IMR-90 (cell line): ENCODE results near the gene HSP90AB1. TPM values are rescaled to one million over a fixed set of nuclear protein-coding genes. Genes with fewer than 3 reads are reported as not detected.

Source experiments
- ATAC-seq: fragments of 200-7000 bp; cut with Tn5 transposase; 2 replicates; pipeline ENCODE4 v1.9.1; 2020; ENCODE audit warnings: low read depth, mild to moderate bottlenecking, moderate library complexity
- Bru-seq: library from RNA; stranded (reverse); fragments of 400-500 nt; gene quantifications from one replicate; lab custom pipeline; 2021; lab: Mats Ljungman, UMichigan
- BruChase-seq, 2 experiments: library from RNA; stranded (reverse); fragments of 400-500 nt; gene quantifications; one replicate each; lab custom pipeline; 2021; lab: Mats Ljungman, UMichigan
- BruUV-seq: library from RNA; stranded (reverse); fragments of 400-500 nt; replicated peaks from 2 replicates; lab custom pipeline; 2021; lab: Mats Ljungman, UMichigan
- CTCF ChIA-PET: fragments of 300-600 bp; formaldehyde crosslinking; extraction: SDS; loops from one replicate; lab custom pipeline; 2021; ENCODE audit warnings: antibody characterized with exemption; lab: Yijun Ruan, JAX
- POLR2A ChIA-PET: fragments of 300-600 bp; sonication (Branson Sonifier 250); formaldehyde crosslinking; loops from one replicate; lab custom pipeline; 2022; ENCODE audit warnings: antibody characterized with exemption; ENCODE audit not compliant: unreplicated experiment; lab: Charles Lee
- DNase-seq: peaks from one replicate; pipeline ENCODE4 v3.0.0; 2013
- H2AFZ ChIP-seq: replicated peaks from 2 replicates; pipeline ENCODE3; 2013; ENCODE audit warnings: low read length, mild to moderate bottlenecking; ENCODE audit not compliant: poor library complexity
- H2AK5ac ChIP-seq: 2 replicates; pipeline ENCODE4 v1.6.1; 2013; ENCODE audit warnings: low read depth, low read length, inconsistent platforms
- H2AK9ac ChIP-seq: replicated peaks from 2 replicates; pipeline ENCODE3; 2013; ENCODE audit warnings: mild to moderate bottlenecking, low read depth, low read length, moderate library complexity; ENCODE audit not compliant: poor library complexity
- H2BK120ac ChIP-seq: 2 replicates; pipeline ENCODE4 v1.6.1; 2013; ENCODE audit warnings: low read depth, low read length, inconsistent platforms
- H2BK15ac ChIP-seq: 3 replicates; pipeline ENCODE4 v1.6.1; 2013; ENCODE audit warnings: low read depth, low read length, inconsistent platforms
- H2BK20ac ChIP-seq: 2 replicates; pipeline ENCODE4 v1.6.1; 2013; ENCODE audit warnings: low read depth, mild to moderate bottlenecking, inconsistent platforms, low read length, moderate library complexity
- H2BK5ac ChIP-seq: 2 replicates; pipeline ENCODE4 v1.6.1; 2013; ENCODE audit warnings: mild to moderate bottlenecking, low read depth, low read length, inconsistent platforms; ENCODE audit not compliant: poor library complexity, severe bottlenecking
- H3K14ac ChIP-seq: replicated peaks from 2 replicates; pipeline ENCODE4 v1.6.1; 2013; ENCODE audit warnings: low read depth, low read length, inconsistent platforms
- H3K18ac ChIP-seq: 2 replicates; pipeline ENCODE4 v1.6.1; 2013; ENCODE audit warnings: low read depth, low read length, control low read depth
- H3K23ac ChIP-seq: 2 replicates; pipeline ENCODE4 v1.6.1; 2013; ENCODE audit warnings: low read depth, low read length, inconsistent platforms
- H3K27ac ChIP-seq: 2 replicates; pipeline ENCODE4 v1.5.1; 2013; ENCODE audit warnings: mild to moderate bottlenecking, control low read depth, low read length; ENCODE audit not compliant: insufficient read depth
- H3K27me3 ChIP-seq: 2 replicates; pipeline ENCODE4 v1.6.1; 2013; ENCODE audit warnings: low read length; ENCODE audit not compliant: control insufficient read depth, insufficient read depth
- H3K36me3 ChIP-seq: 2 replicates; pipeline ENCODE4 v1.6.1; 2013; ENCODE audit warnings: low read length, mixed read lengths; ENCODE audit not compliant: control insufficient read depth, insufficient read depth
- H3K4ac ChIP-seq: 2 replicates; pipeline ENCODE4 v1.6.1; 2013; ENCODE audit warnings: low read depth, low read length, inconsistent platforms
- H3K4me1 ChIP-seq: 2 replicates; pipeline ENCODE4 v1.6.1; 2013; ENCODE audit warnings: low read length, mixed read lengths; ENCODE audit not compliant: control insufficient read depth, insufficient read depth
- H3K4me2 ChIP-seq: 2 replicates; pipeline ENCODE4 v1.6.1; 2013; ENCODE audit warnings: low read depth, mild to moderate bottlenecking, control low read depth, low read length, moderate library complexity
- H3K4me3 ChIP-seq: 2 replicates; pipeline ENCODE4 v1.5.1; 2013; ENCODE audit warnings: low read depth, mild to moderate bottlenecking, control low read depth, low read length, moderate library complexity; ENCODE audit not compliant: insufficient read depth
- H3K56ac ChIP-seq: 2 replicates; pipeline ENCODE4 v1.6.1; 2013; ENCODE audit warnings: low read length, inconsistent platforms; ENCODE audit not compliant: insufficient read depth; ENCODE audit errors: extremely low read depth
- H3K79me1 ChIP-seq, 2 experiments: 2 replicates each; pipeline ENCODE4 v1.6.1; 2013; ENCODE audit warnings: low read length in 2 of 2, inconsistent platforms in 1 of 2, low read depth in 1 of 2
- H3K9ac ChIP-seq: 2 replicates; pipeline ENCODE4 v1.6.1; 2013; ENCODE audit warnings: low read depth, low read length, control low read depth
- H3K9me1 ChIP-seq: 2 replicates; pipeline ENCODE4 v1.6.1; 2013; ENCODE audit warnings: low read length, inconsistent platforms; ENCODE audit not compliant: insufficient read depth
- H3K9me3 ChIP-seq: 2 replicates; pipeline ENCODE4 v1.6.1; 2013; ENCODE audit warnings: low read length; ENCODE audit not compliant: control insufficient read depth, insufficient read depth
- H4K20me1 ChIP-seq: 2 replicates; pipeline ENCODE4 v1.6.1; 2013; ENCODE audit warnings: low read length, inconsistent platforms; ENCODE audit not compliant: insufficient read depth
- H4K5ac ChIP-seq: 2 replicates; pipeline ENCODE4 v1.6.1; 2013; ENCODE audit warnings: mild to moderate bottlenecking, low read depth, low read length, control low read depth
- H4K8ac ChIP-seq, 2 experiments: 2 replicates each; pipeline ENCODE4 v1.6.1; 2013; ENCODE audit warnings: low read depth in 2 of 2, low read length in 2 of 2, control low read depth in 1 of 2, inconsistent platforms in 1 of 2
- H4K91ac ChIP-seq: 2 replicates; pipeline ENCODE4 v1.6.1; 2013; ENCODE audit warnings: low read depth, low read length, inconsistent platforms; ENCODE audit not compliant: insufficient read depth
- BHLHE40 ChIP-seq: fragments of 150-350 bp; IDR thresholded peaks from 2 replicates; pipeline ENCODE4 v1.6.1; 2016; ENCODE audit warnings: mild to moderate bottlenecking, low read depth, low read length
- CEBPB ChIP-seq: IDR thresholded peaks from 2 replicates; pipeline ENCODE4 v1.6.1; 2012; ENCODE audit warnings: low read depth, low read length, improper control_type of control experiment
- CHD1 ChIP-seq: IDR thresholded peaks from 2 replicates; pipeline ENCODE4 v1.6.1; 2012; ENCODE audit warnings: low read depth, low read length, improper control_type of control experiment
- MAFK ChIP-seq: IDR thresholded peaks from 2 replicates; pipeline ENCODE4 v1.6.1; 2012; ENCODE audit warnings: low read depth, low read length, improper control_type of control experiment
- MAZ ChIP-seq: IDR thresholded peaks from 2 replicates; pipeline ENCODE4 v1.6.1; 2012; ENCODE audit warnings: low read depth, mild to moderate bottlenecking, low read length, improper control_type of control experiment, moderate library complexity, borderline replicate concordance
- POLR2A ChIP-seq: IDR thresholded peaks from 2 replicates; pipeline ENCODE4 v1.6.1; 2012; ENCODE audit warnings: mild to moderate bottlenecking, low read depth, low read length
- SMC3 ChIP-seq: fragments of 150-350 bp; IDR thresholded peaks from 2 replicates; pipeline ENCODE4 v1.6.1; 2016; ENCODE audit warnings: low read depth, mild to moderate bottlenecking, antibody characterized with exemption, low read length, moderate library complexity
- WGBS, 2 experiments: methylation state at CpG; one replicate each; pipeline versions ENCODE4 v1.1.5 to v1.1.7; 2013; ENCODE audit warnings: missing lambda C conversion rate in 2 of 2; ENCODE audit not compliant: insufficient read length in 1 of 2; ENCODE audit errors: extremely low coverage in 2 of 2; 5-methylcytosine and 5-hydroxymethylcytosine counted together
- dilution Hi-C: fragments of 300-500 bp; cut with HindIII; formaldehyde crosslinking; loops from one replicate; pipeline ENCODE4 v1.14.3; 2018; ENCODE audit warnings: low sequenced_read_pairs; ENCODE audit not compliant: unreplicated experiment
- in situ Hi-C: fragments of 300-500 bp; cut with MboI; formaldehyde crosslinking; loops from 3 replicates; pipeline ENCODE4 v1.14.3; 2019; ENCODE audit warnings: low sequenced_read_pairs, inconsistent platforms, mixed read lengths
- intact Hi-C: fragments of 100-400 bp; cut with micrococcal nuclease; formaldehyde crosslinking; loops from 2 replicates; pipeline ENCODE4 v1.10.0; 2022
- long read RNA-seq: library from polyadenylated mRNA; unstranded; transcript quantifications from one replicate; pipeline ENCODE4 v2.0.0, GENCODE V29; 2021; ENCODE audit not compliant: unreplicated experiment
- polyA plus RNA-seq, 3 experiments: library from polyadenylated mRNA; depleted of rRNA; stranded (reverse); fragments of >200 nt; gene quantifications; 2 replicates each; pipeline ENCODE4 v1.2.3, GENCODE V29; 2012; ENCODE audit warnings: low replicate concordance in 1 of 3
- total RNA-seq: library from RNA; depleted of rRNA; stranded (reverse); fragments of >200 nt; gene quantifications from 2 replicates; pipeline ENCODE4 v1.2.3, GENCODE V29; 2012; rRNA removed

HSP90AB1 gene
- 1,307 and 1,440 TPM in 2 replicates for total RNA-seq
- polyA plus RNA-seq (2012; rRNA removed) = 771 and 887 TPM in 2 replicates
- polyA plus RNA-seq (2012; cell fraction: cytosol; rRNA removed) = 246 and 656 TPM in 2 replicates
- polyA plus RNA-seq (2012; cell fraction: nucleus; rRNA removed; ENCODE audit: low replicate concordance) = 158 and 414 TPM in 2 replicates
- Bru-seq, nascent RNA = percentile 99 among the genes with signal in this experiment
- percentile 100 among the genes with signal in this experiment for BruChase-seq, experiment 1, labeled RNA remaining after a 6-hour chase
- BruChase-seq, experiment 2, labeled RNA remaining after a 2-hour chase = percentile 100 among the genes with signal in this experiment
- long read RNA-seq, transcript HSP90AB1-201 (12 exons, 2,582 nt) = minor isoform, 7 of 1,617 reads
- long read RNA-seq, transcript HSP90AB1-203 (12 exons, 2,572 nt) = major isoform, 1,396 of 1,617 reads
- long read RNA-seq, partial matches to known transcripts = 182 of 1,617 reads
- long read RNA-seq, other reads (novel, unspliced or antisense) = 29 of 1,617 reads

DNA sequence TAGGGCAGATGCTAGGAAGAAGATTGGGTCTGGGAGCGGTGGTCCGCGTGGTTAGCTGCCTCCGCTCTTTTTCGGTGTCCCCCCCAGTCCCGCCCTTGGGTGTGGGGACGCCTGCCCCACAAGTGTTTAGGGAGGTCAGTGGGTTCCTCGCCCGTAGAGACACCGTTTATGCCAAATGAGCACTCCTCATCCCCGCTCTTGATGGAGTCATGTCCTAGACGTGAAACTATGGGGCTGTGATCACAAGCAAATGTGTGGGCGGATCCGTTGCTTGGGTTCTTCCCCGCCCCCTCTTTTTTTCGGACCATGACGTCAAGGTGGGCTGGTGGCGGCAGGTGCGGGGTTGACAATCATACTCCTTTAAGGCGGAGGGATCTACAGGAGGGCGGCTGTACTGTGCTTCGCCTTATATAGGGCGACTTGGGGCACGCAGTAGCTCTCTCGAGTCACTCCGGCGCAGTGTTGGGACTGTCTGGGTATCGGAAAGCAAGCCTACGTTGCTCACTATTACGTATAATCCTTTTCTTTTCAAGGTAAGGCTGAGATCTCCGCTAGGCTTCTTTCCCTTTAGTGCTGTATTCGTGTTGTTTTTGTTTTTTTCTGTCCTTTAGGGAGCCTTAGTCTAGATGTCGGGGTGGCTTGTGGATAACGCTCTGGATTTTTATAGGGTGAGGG lies at the start of gene HSP90AB1:
Gene HSP90AB1 (plus strand): TSS at position 439 of the 675 bp plus-strand sequence. CDS start 1,529 bp downstream, outside the sequence.
- Histone ChIP-seq H4K20me1 (peaks cover 49% of the 10 kb centered on the region), H3K18ac (peak within 1 kb of the TSS; percentile 78), H3K4me2 (peak within 1 kb of the TSS; percentile 89), H3K79me1 (peaks cover 12 to 52% of the 10 kb centered on the region in 2 experiments), H2AFZ (peak within 1 kb of the TSS; percentile 100), H2BK20ac (no peak within 1 kb of the TSS), H3K27ac (peak within 1 kb of the TSS; percentile 83), H3K9ac (peak within 1 kb of the TSS; percentile 85), H2AK9ac (peak within 1 kb of the TSS; percentile 100), H3K4ac (peak within 1 kb of the TSS; percentile 100), H3K4me3 (peak within 1 kb of the TSS; percentile 85), H3K36me3 (peaks cover 26% of the 10 kb centered on the region), H3K4me1 (peaks cover 5% of the 10 kb centered on the region), H3K14ac (peak within 1 kb of the TSS; percentile 100), H2BK120ac (peak within 1 kb of the TSS; percentile 75), H3K9me3 (no peaks in the 10 kb centered on the region), H4K8ac (peak within 1 kb of the TSS; percentile 60 to 93), H3K27me3 (no peaks in the 10 kb centered on the region), H4K91ac (peak within 1 kb of the TSS; percentile 93), H3K9me1 (peaks cover 18% of the 10 kb centered on the region), H3K23ac (peak within 1 kb of the TSS; percentile 97), H2BK15ac (peak within 1 kb of the TSS; percentile 37; the same call in 2 of the 3 replicates), H4K5ac (peak within 1 kb of the TSS; percentile 87), H2BK5ac (peak within 1 kb of the TSS; percentile 93), H3K56ac (peak within 1 kb of the TSS; percentile 99), H2AK5ac (peak within 1 kb of the TSS; percentile 94)
- ChIA-PET CTCF (interaction anchor here (0.8 kb wide), 1 partner anchor 25 kb away, joined by 3 read pairs; no protein-coding TSS in a partner anchor), POLR2A (interaction anchor here (0.5 to 3.0 kb wide), 4 partner anchors 8 to 12 kb away, joined by 4 to 27 read pairs (median 9); partner anchors contain the start of gene SLC35B2)
- DNase-seq (peak; percentile 98), ATAC-seq (peak; percentile 75)
- in situ Hi-C loops (no loop called here), dilution Hi-C loops (no loop called here), intact Hi-C loops (no loop called here)
- 0% methylated on average over 7 of the region's 34 CpGs; no CpG with 5 or more reads in 1 of the 2 experiments for WGBS, 2 experiments
- TF ChIP-seq SMC3 = no peak
- peak; percentile 99 for TF ChIP-seq CHD1
- TF ChIP-seq MAFK = no peak
- peak; percentile 100 for TF ChIP-seq POLR2A
- TF ChIP-seq BHLHE40 = peak; percentile 65; the same call in 1 of the 2 replicates
- TF ChIP-seq CEBPB = no peak
- TF ChIP-seq MAZ = peak; percentile 71; the same call in 1 of the 2 replicates
- BruUV-seq = no TSS peak
